Neural cell (in vitro differentiated cells): ENCODE results near the gene SHROOM2. TPM values are rescaled to one million over a fixed set of nuclear protein-coding genes. Genes with fewer than 3 reads are reported as not detected.

Experiments used
- H2AFZ ChIP-seq: fragments of 200-600, 300-800 bp; sonication (generic), shearing (Covaris generic); 2 replicates; pipeline ENCODE4 v1.6.0; 2014; ENCODE audit warnings: low read depth, mild to moderate bottlenecking, antibody characterized with exemption, low read length, moderate library complexity
- H3F3A ChIP-seq: fragments of 200-600 bp; shearing (Covaris generic); 2 replicates; pipeline ENCODE4 v1.6.1; 2016; ENCODE audit warnings: mild to moderate bottlenecking, moderate library complexity, mixed read lengths, antibody characterized with exemption, low read length; ENCODE audit not compliant: insufficient read depth, poor library complexity, severe bottlenecking
- H3K27ac ChIP-seq: fragments of 200-600, 300-800 bp; sonication (generic), shearing (Covaris generic); 2 replicates; pipeline ENCODE4 v1.5.1; 2014; ENCODE audit warnings: mild to moderate bottlenecking, low read length, moderate library complexity
- H3K27me3 ChIP-seq: fragments of 300-800, 200-600 bp; sonication (generic), shearing (Covaris generic); 2 replicates; pipeline ENCODE4 v1.6.0; 2014; ENCODE audit warnings: mild to moderate bottlenecking, low read depth, low read length, moderate library complexity; ENCODE audit not compliant: insufficient read depth
- H3K36me3 ChIP-seq: fragments of 300-800, 200-600 bp; sonication (generic), shearing (Covaris generic); 2 replicates; pipeline ENCODE4 v1.5.1; 2014; ENCODE audit warnings: mild to moderate bottlenecking, antibody characterized with exemption, low read length, moderate library complexity; ENCODE audit not compliant: insufficient read depth
- H3K4me2 ChIP-seq: fragments of 300-800, 200-600 bp; sonication (generic), shearing (Covaris generic); 2 replicates; pipeline ENCODE4 v1.6.0; 2014; ENCODE audit warnings: mild to moderate bottlenecking, low read length
- H3K4me3 ChIP-seq: fragments of 300-800, 200-600 bp; sonication (generic), shearing (Covaris generic); 2 replicates; pipeline ENCODE4 v1.5.1; 2014; ENCODE audit warnings: mild to moderate bottlenecking, low read length, moderate library complexity
- H3K79me2 ChIP-seq: fragments of 200-600 bp; shearing (Covaris generic); replicated peaks from 2 replicates; pipeline ENCODE4 v1.6.0; 2014; ENCODE audit warnings: mild to moderate bottlenecking, low read length, moderate library complexity; ENCODE audit not compliant: insufficient read depth
- H3K9ac ChIP-seq: fragments of 300-800, 200-600 bp; sonication (generic), shearing (Covaris generic); 2 replicates; pipeline ENCODE4 v1.6.1; 2016; ENCODE audit warnings: mild to moderate bottlenecking, low read length, mixed read lengths
- H3K9me2 ChIP-seq: fragments of 200-600 bp; shearing (Covaris generic); 2 replicates; pipeline ENCODE4 v1.6.1; 2016; ENCODE audit warnings: mild to moderate bottlenecking, low read length, mixed read lengths; ENCODE audit not compliant: insufficient read depth
- H3K9me3 ChIP-seq: fragments of 200-600, 300-800 bp; sonication (generic), shearing (Covaris generic); 2 replicates; pipeline ENCODE4 v1.6.1; 2016; ENCODE audit warnings: mild to moderate bottlenecking, mixed run types, low read length, moderate library complexity, mixed read lengths
- H4K20me1 ChIP-seq: fragments of 200-600 bp; shearing (Covaris generic); 2 replicates; pipeline ENCODE4 v1.6.1; 2016; ENCODE audit warnings: mild to moderate bottlenecking, mixed run types; ENCODE audit not compliant: insufficient read depth
- CTCF ChIP-seq: fragments of 450-650 bp; IDR thresholded peaks from 2 replicates; pipeline ENCODE4 v1.5.1; 2014; ENCODE audit warnings: antibody characterized with exemption, mild to moderate bottlenecking, moderate library complexity; ENCODE audit not compliant: poor library complexity, severe bottlenecking
- EP300 ChIP-seq: fragments of 450-650 bp; conservative IDR thresholded peaks from 2 replicates; pipeline ENCODE4 v1.6.1; 2014; ENCODE audit warnings: antibody characterized with exemption, mild to moderate bottlenecking, moderate library complexity; ENCODE audit not compliant: poor library complexity, severe bottlenecking
- EZH2 ChIP-seq: fragments of 200-600, 300-800 bp; shearing (Covaris generic), sonication (generic); IDR thresholded peaks from 2 replicates; pipeline ENCODE4 v1.6.1; 2014; ENCODE audit warnings: antibody characterized with exemption, low read length, borderline replicate concordance, mild to moderate bottlenecking; ENCODE audit not compliant: insufficient read depth, poor library complexity, severe bottlenecking
- MXI1 ChIP-seq: fragments of 450-650 bp; conservative IDR thresholded peaks from 2 replicates; pipeline ENCODE4 v1.6.1; 2014; ENCODE audit warnings: antibody characterized with exemption, mild to moderate bottlenecking; ENCODE audit not compliant: poor library complexity, severe bottlenecking
- POLR2AphosphoS5 ChIP-seq: IDR thresholded peaks from 2 replicates; pipeline ENCODE4 v1.6.1; 2012
- RAD21 ChIP-seq: fragments of 450-650 bp; conservative IDR thresholded peaks from 2 replicates; pipeline ENCODE4 v1.6.1; 2014; ENCODE audit warnings: antibody characterized with exemption, mild to moderate bottlenecking, moderate library complexity
- REST ChIP-seq: IDR thresholded peaks from 2 replicates; pipeline ENCODE4 v1.6.1; 2012; ENCODE audit warnings: borderline replicate concordance
- SMC3 ChIP-seq: fragments of 450-650 bp; conservative IDR thresholded peaks from 2 replicates; pipeline ENCODE4 v1.6.1; 2014; ENCODE audit warnings: antibody characterized with exemption, mild to moderate bottlenecking, moderate library complexity; ENCODE audit not compliant: poor library complexity
- TAF1 ChIP-seq: IDR thresholded peaks from 2 replicates; pipeline ENCODE4 v1.6.1; 2012; ENCODE audit warnings: low read depth
- polyA plus RNA-seq: library from polyadenylated mRNA; depleted of rRNA; stranded (reverse); fragments of >200 nt; gene quantifications from 2 replicates; pipeline ENCODE4 v1.2.3, GENCODE V29; 2014

SHROOM2 gene
- polyA plus RNA-seq, 1 donor from 2014 or later: 9.2 TPM

- H2AFZ ChIP-seq: no peak overlapping the region
- no peaks in the 10 kb centered on the region for H3F3A ChIP-seq
- H4K20me1 ChIP-seq: no peaks in the 10 kb centered on the region
- no peak for TF ChIP-seq REST
- H3K27ac ChIP-seq: no peak overlapping the region
- no peaks in the 10 kb centered on the region for H3K79me2 ChIP-seq
- H3K9me2 ChIP-seq: no peaks in the 10 kb centered on the region
- no peak overlapping the region for H3K4me3 ChIP-seq
- H3K27me3 ChIP-seq: no peaks in the 10 kb centered on the region
- H3K4me2 ChIP-seq: no peak overlapping the region
- H3K36me3 ChIP-seq: no peaks in the 10 kb centered on the region
- no peak overlapping the region for H3K9ac ChIP-seq
- no peaks in the 10 kb centered on the region for H3K9me3 ChIP-seq
Measured at GRCh38 chrX:9797384-9798360, 11.4 kb downstream of the SHROOM2 start.

- no peak for TF ChIP-seq REST
- no peak for TF ChIP-seq TAF1
- no peak for TF ChIP-seq SMC3
- no peak for TF ChIP-seq CTCF
- no peak for TF ChIP-seq EZH2
- no peak for TF ChIP-seq MXI1
- no peak for TF ChIP-seq POLR2AphosphoS5
- no peak for TF ChIP-seq RAD21
- TF ChIP-seq EP300: no peak
- Histone ChIP-seq H3K27me3 (no peaks in the 10 kb centered on the region), H3K27ac (no peak overlapping the region)
Measured at GRCh38 chrX:9802737-9803136, 16.5 kb downstream of the SHROOM2 start.

More at GRCh38 chrX:9802737-9803136, 16.5 kb downstream of the SHROOM2 start:
- no peak overlapping the region for H3K4me2 ChIP-seq
- H3K9me3 ChIP-seq: no peaks in the 10 kb centered on the region
- no peak overlapping the region for H3K4me3 ChIP-seq
- H3K79me2 ChIP-seq: no peaks in the 10 kb centered on the region
- H3K9ac ChIP-seq: no peak overlapping the region
- H3K36me3 ChIP-seq: no peaks in the 10 kb centered on the region
- no peaks in the 10 kb centered on the region for H4K20me1 ChIP-seq
- H2AFZ ChIP-seq: no peak overlapping the region
- H3K9me2 ChIP-seq: no peaks in the 10 kb centered on the region
- H3F3A ChIP-seq: no peaks in the 10 kb centered on the region
